NCI-H1048 (cell line): Measurements from ENCODE around the gene WDR64.
"Not testable (repeated sequence)": the region's sequence is repeated elsewhere in the genome, so short reads cannot be mapped to it uniquely, and the experiment has no call there.

Experiments used
- DNase-seq: peaks from one replicate; lab custom pipeline; 2025; lab: John Stamatoyannopoulos, UW

WDR64 gene

GRCh38 chr1:241658081-241658793 is 6.2 kb downstream of the WDR64 start:
- no peak for DNase-seq

GRCh38 chr1:241659016-241659415 is 6.9 kb downstream of the WDR64 start:
- not testable (repeated sequence) for DNase-seq

- no peak for DNase-seq
Measured at GRCh38 chr1:241660424-241660972, 8.4 kb downstream of the WDR64 start.

GRCh38 chr1:241666419-241666818 is 14.3 kb downstream of the WDR64 start:
- DNase-seq = no peak

GRCh38 chr1:241672301-241672700 is 20.2 kb downstream of the WDR64 start:
- DNase-seq = no peak

GRCh38 chr1:241674805-241675384 is 22.8 kb downstream of the WDR64 start:
- DNase-seq = no peak

GRCh38 chr1:241675983-241676382 is 23.9 kb downstream of the WDR64 start:
- DNase-seq = no peak

- DNase-seq = no peak
Measured at GRCh38 chr1:241677201-241677600, 25.1 kb downstream of the WDR64 start.

- DNase-seq = no peak
Measured at GRCh38 chr1:241678536-241678935, 26.5 kb downstream of the WDR64 start.

GRCh38 chr1:241679404-241679803 is 27.3 kb downstream of the WDR64 start:
- no peak for DNase-seq

- DNase-seq = no peak
Measured at GRCh38 chr1:241679961-241680360, 27.9 kb downstream of the WDR64 start.

GRCh38 chr1:241681861-241682448 is 29.9 kb downstream of the WDR64 start:
- not testable (repeated sequence) for DNase-seq

GRCh38 chr1:241682921-241683320 is 30.8 kb downstream of the WDR64 start:
- DNase-seq = no peak

- DNase-seq = no peak
Measured at GRCh38 chr1:241684108-241684507, 32.0 kb downstream of the WDR64 start.

- DNase-seq = no peak
Measured at GRCh38 chr1:241688940-241689368, 36.9 kb downstream of the WDR64 start.

- no peak for DNase-seq
Measured at GRCh38 chr1:241695246-241696171, 43.4 kb downstream of the WDR64 start.

- no peak for DNase-seq
Measured at GRCh38 chr1:241696172-241696814, 44.2 kb downstream of the WDR64 start.

- no peak for DNase-seq
Measured at GRCh38 chr1:241696815-241697639, 44.9 kb downstream of the WDR64 start.

- no peak for DNase-seq
Measured at GRCh38 chr1:241697640-241698018, 45.5 kb downstream of the WDR64 start.

- no peak for DNase-seq
Measured at GRCh38 chr1:241698177-241698576, 46.1 kb downstream of the WDR64 start.
